Smooth muscle cell (in vitro differentiated cells): Measurements from ENCODE around the gene TAX1BP1. TPM values are rescaled to one million over a fixed set of nuclear protein-coding genes. Genes with fewer than 3 reads are reported as not detected.

Experiments used
- DNase-seq: peaks from one replicate; lab custom pipeline; 2025; ENCODE audit not compliant: unreplicated experiment; lab: John Stamatoyannopoulos, UW
- H2AFZ ChIP-seq: fragments of 200-600 bp; sonication (generic); 2 replicates; pipeline ENCODE4 v1.6.0; 2016; ENCODE audit warnings: antibody characterized with exemption, low read depth, mild to moderate bottlenecking
- H3F3A ChIP-seq: fragments of 200-600 bp; sonication (generic); 2 replicates; pipeline ENCODE4 v1.6.0; 2017; ENCODE audit warnings: antibody characterized with exemption, low read depth
- H3K27ac ChIP-seq: fragments of 200-600 bp; sonication (generic); 2 replicates; pipeline ENCODE4 v1.5.1; 2016; ENCODE audit warnings: low read depth, mild to moderate bottlenecking
- H3K27me3 ChIP-seq: fragments of 200-600 bp; sonication (generic); 2 replicates; pipeline ENCODE4 v1.6.1; 2016; ENCODE audit warnings: low read depth, mild to moderate bottlenecking
- H3K36me3 ChIP-seq: fragments of 200-600 bp; sonication (generic); 2 replicates; pipeline ENCODE4 v1.5.1; 2016; ENCODE audit warnings: low read depth
- H3K4me1 ChIP-seq: fragments of 200-600 bp; sonication (generic); 2 replicates; pipeline ENCODE4 v1.5.1; 2016; ENCODE audit warnings: low read depth
- H3K4me2 ChIP-seq: fragments of 200-600 bp; sonication (generic); 2 replicates; pipeline ENCODE4 v1.6.0; 2016; ENCODE audit warnings: mild to moderate bottlenecking
- H3K4me3 ChIP-seq: fragments of 200-600 bp; sonication (generic); 2 replicates; pipeline ENCODE4 v1.5.1; 2016; ENCODE audit warnings: mild to moderate bottlenecking
- H3K79me2 ChIP-seq: fragments of 200-600 bp; sonication (generic); 2 replicates; pipeline ENCODE4 v1.6.0; 2016; ENCODE audit warnings: low read depth, mild to moderate bottlenecking
- H3K9ac ChIP-seq: fragments of 200-600 bp; sonication (generic); 2 replicates; pipeline ENCODE4 v1.6.0; 2016; ENCODE audit warnings: low read depth
- H3K9me3 ChIP-seq: fragments of 200-600 bp; sonication (generic); replicated peaks from 2 replicates; pipeline ENCODE4 v1.5.1; 2016; ENCODE audit warnings: low read depth
- H4K20me1 ChIP-seq: fragments of 200-600 bp; sonication (generic); 2 replicates; pipeline ENCODE4 v1.6.0; 2016; ENCODE audit warnings: low read depth
- CTCF ChIP-seq: fragments of 200-600 bp; sonication (generic); IDR thresholded peaks from 2 replicates; pipeline ENCODE4 v1.5.1; 2017; ENCODE audit warnings: borderline replicate concordance, mild to moderate bottlenecking, antibody characterized with exemption; ENCODE audit not compliant: insufficient read depth, poor library complexity, severe bottlenecking
- WGBS: methylation state at CpG from one replicate; pipeline ENCODE4 v1.1.7; 2016; ENCODE audit warnings: low lambda C conversion rate; 5-methylcytosine and 5-hydroxymethylcytosine counted together
- polyA plus RNA-seq: library from polyadenylated mRNA; unstranded; fragments of >200 nt; fragmentation: Nextera tagmentation; extraction: Ambion mirVana; gene quantifications from 2 replicates; pipeline ENCODE4 v1.2.1, GENCODE V29; 2016
- total RNA-seq: library from RNA; depleted of rRNA; stranded (reverse); fragments of >200 nt; gene quantifications from 2 replicates; pipeline ENCODE4 v1.2.3, GENCODE V29; 2014

Gene TAX1BP1
- total and polyA plus RNA-seq, 2 experiments from 2014 or later, result 80.4 to 81.6 TPM

- H3K9ac ChIP-seq, result no peak overlapping the region
- H3K4me3 ChIP-seq, result no peak overlapping the region
- TF ChIP-seq CTCF, result no peak
- H3K36me3 ChIP-seq, result peaks cover 3% of the 10 kb centered on the region
- H3K27ac ChIP-seq, result no peak overlapping the region
- H3K79me2 ChIP-seq, result peaks cover 5% of the 10 kb centered on the region
- 100% methylated on average over 2 of the region's 2 CpGs for WGBS
- H3K4me2 ChIP-seq, result no peak overlapping the region
- DNase-seq, result no peak
- H2AFZ ChIP-seq, result no peak overlapping the region
- H3K4me1 ChIP-seq, result peaks cover 3% of the 10 kb centered on the region
- no peaks in the 10 kb centered on the region for H3F3A ChIP-seq
- H3K27me3 ChIP-seq, result no peaks in the 10 kb centered on the region
- H4K20me1 ChIP-seq, result peaks cover 11% of the 10 kb centered on the region
- H3K9me3 ChIP-seq, result no peaks in the 10 kb centered on the region
Observed at GRCh38 chr7:27802999-27803398, 63.0 kb downstream of the TAX1BP1 start.

GRCh38 chr7:27804139-27804538 is 64.2 kb downstream of the TAX1BP1 start:
- H3K27me3 ChIP-seq, result no peaks in the 10 kb centered on the region
- H3K36me3 ChIP-seq, result peaks cover 3% of the 10 kb centered on the region
- peaks cover 8% of the 10 kb centered on the region for H3K4me1 ChIP-seq
- no peaks in the 10 kb centered on the region for H3K9me3 ChIP-seq
- no peaks in the 10 kb centered on the region for H3F3A ChIP-seq
- no peak overlapping the region for H3K9ac ChIP-seq
- H3K4me2 ChIP-seq, result no peak overlapping the region
- H3K27ac ChIP-seq, result no peak overlapping the region
- H4K20me1 ChIP-seq, result peaks cover 8% of the 10 kb centered on the region
- no peak for DNase-seq
- TF ChIP-seq CTCF, result no peak
- 97% methylated on average over 3 of the region's 3 CpGs for WGBS
- no peak overlapping the region for H3K4me3 ChIP-seq
- peaks cover 4% of the 10 kb centered on the region for H3K79me2 ChIP-seq
- no peak overlapping the region for H2AFZ ChIP-seq

GRCh38 chr7:27808626-27809025 is 68.7 kb downstream of the TAX1BP1 start:
- H3K4me2 ChIP-seq, result peak overlapping the region; percentile 56
- no peak overlapping the region for H3K4me3 ChIP-seq
- peaks cover 26% of the 10 kb centered on the region for H4K20me1 ChIP-seq
- H3K79me2 ChIP-seq, result peaks cover 10% of the 10 kb centered on the region
- H3F3A ChIP-seq, result no peaks in the 10 kb centered on the region
- peaks cover 8% of the 10 kb centered on the region for H3K4me1 ChIP-seq
- TF ChIP-seq CTCF, result no peak
- peak overlapping the region; percentile 51 for H3K27ac ChIP-seq
- whole genome bisulfite sequencing, result 73% methylated on average over 2 of the region's 2 CpGs
- no peaks in the 10 kb centered on the region for H3K36me3 ChIP-seq
- no peak overlapping the region for H3K9ac ChIP-seq
- H2AFZ ChIP-seq, result no peak overlapping the region
- DNase-seq, result no peak
- no peaks in the 10 kb centered on the region for H3K9me3 ChIP-seq
- H3K27me3 ChIP-seq, result no peaks in the 10 kb centered on the region

GRCh38 chr7:27810186-27810585 is 70.2 kb downstream of the TAX1BP1 start:
- Histone ChIP-seq H3K36me3 (no peaks in the 10 kb centered on the region), H3K4me3 (no peak overlapping the region), H3K27ac (no peak overlapping the region), H3K4me2 (no peak overlapping the region), H3K4me1 (peaks cover 8% of the 10 kb centered on the region), H4K20me1 (peaks cover 32% of the 10 kb centered on the region), H3F3A (no peaks in the 10 kb centered on the region), H3K27me3 (no peaks in the 10 kb centered on the region), H3K9ac (no peak overlapping the region), H3K9me3 (no peaks in the 10 kb centered on the region), H3K79me2 (peaks cover 10% of the 10 kb centered on the region), H2AFZ (no peak overlapping the region)
- no peak for TF ChIP-seq CTCF
- no peak for DNase-seq
- WGBS, result 82% methylated on average over 4 of the region's 4 CpGs
